CD4-positive, alpha-beta T cell treated with Interleukin-17A for 1 hour (primary cell): Measurements from ENCODE around the gene MTHFD1L.
"Not testable (repeated sequence)": the region's sequence is repeated elsewhere in the genome, so short reads cannot be mapped to it uniquely, and the experiment has no call there.

ENCODE experiments used
- DNase-seq: peaks from one replicate; pipeline ENCODE4 v3.0.0-alpha.2; 2020

Gene MTHFD1L

GRCh38 chr6:151101816-151102694 lies 236.6 kb downstream of the MTHFD1L start:
- no peak for DNase-seq

- DNase-seq, result no peak
Observed at GRCh38 chr6:151103266-151103665, 237.8 kb downstream of the MTHFD1L start.

- no peak for DNase-seq
Observed at GRCh38 chr6:151107897-151108427, 242.5 kb downstream of the MTHFD1L start.

- no peak for DNase-seq
Observed at GRCh38 chr6:151108548-151108947, 243.0 kb downstream of the MTHFD1L start.

- no peak for DNase-seq
Observed at GRCh38 chr6:151109361-151109760, 243.9 kb downstream of the MTHFD1L start.

- DNase-seq, result no peak
Observed at GRCh38 chr6:151109869-151110575, 244.5 kb downstream of the MTHFD1L start.

- DNase-seq, result no peak
Observed at GRCh38 chr6:151110576-151110905, 245.0 kb downstream of the MTHFD1L start.

- DNase-seq, result no peak
Observed at GRCh38 chr6:151111670-151112069, 246.2 kb downstream of the MTHFD1L start.

GRCh38 chr6:151112130-151112529 lies 246.6 kb downstream of the MTHFD1L start:
- no peak for DNase-seq

GRCh38 chr6:151112884-151113283 lies 247.4 kb downstream of the MTHFD1L start:
- not testable (repeated sequence) for DNase-seq

- DNase-seq, result no peak
Observed at GRCh38 chr6:151113641-151114040, 248.1 kb downstream of the MTHFD1L start.

GRCh38 chr6:151118461-151119123 lies 253.1 kb downstream of the MTHFD1L start:
- no peak for DNase-seq

- no peak for DNase-seq
Observed at GRCh38 chr6:151119823-151120524, 254.5 kb downstream of the MTHFD1L start.

GRCh38 chr6:151121900-151122299 lies 256.4 kb downstream of the MTHFD1L start:
- DNase-seq, result no peak

- DNase-seq, result not testable (repeated sequence)
Observed at GRCh38 chr6:151123641-151124040, 258.1 kb downstream of the MTHFD1L start.

GRCh38 chr6:151125242-151125641 lies 259.7 kb downstream of the MTHFD1L start:
- DNase-seq, result not testable (repeated sequence)

- not testable (repeated sequence) for DNase-seq
Observed at GRCh38 chr6:151125651-151126416, 260.3 kb downstream of the MTHFD1L start.

GRCh38 chr6:151126417-151126724 lies 260.9 kb downstream of the MTHFD1L start:
- not testable (repeated sequence) for DNase-seq

GRCh38 chr6:151127133-151127798 lies 261.8 kb downstream of the MTHFD1L start:
- DNase-seq, result not testable (repeated sequence)

- DNase-seq, result no peak
Observed at GRCh38 chr6:151128763-151129370, 263.4 kb downstream of the MTHFD1L start.

- DNase-seq, result no peak
Observed at GRCh38 chr6:151130329-151130728, 264.8 kb downstream of the MTHFD1L start.
